ENCODE data around the gene MTUS2.

The MTUS2 gene

GRCh38 chr13:29436291-29436690 lies 616.2 kb downstream of the MTUS2 start:
- no peaks in the 10 kb centered on the region for H3K36me3 ChIP-seq (replicated peaks; ENCODE audit: insufficient read depth, low read length)
- H3K27ac ChIP-seq (ENCODE audit: low read length) = no peak overlapping the region
- H3K9ac ChIP-seq (ENCODE audit: low read length) = no peak overlapping the region
- peaks cover 3% of the 10 kb centered on the region; the same call in 1 of the 2 replicates for H3K4me1 ChIP-seq (ENCODE audit: low read length)
- no peaks in the 10 kb centered on the region for H3K79me2 ChIP-seq (ENCODE audit: low read length)
- no peak for DNase-seq
- no peaks in the 10 kb centered on the region for H3F3A ChIP-seq (ENCODE audit: insufficient read depth, low read length)
- no peaks in the 10 kb centered on the region for H3K9me2 ChIP-seq (replicated peaks; ENCODE audit: insufficient read depth, low read length)
- no peak overlapping the region for H3K4me3 ChIP-seq (ENCODE audit: low read length)
- no peak for TF ChIP-seq CTCF (IDR thresholded peaks at IDR 0.05; ENCODE audit: low read length)
- TF ChIP-seq EZH2phosphoT487 (IDR thresholded peaks at IDR 0.05; ENCODE audit: low read length) = no peak
- no peak for TF ChIP-seq EZH2 (optimal IDR thresholded peaks at IDR 0.05; ENCODE audit: low read depth, low read length)
- no peaks in the 10 kb centered on the region for H3K9me3 ChIP-seq (replicated peaks; ENCODE audit: insufficient read depth, low read length)
- no peak overlapping the region for H3K4me2 ChIP-seq (ENCODE audit: low read depth, low read length)
- H3K27me3 ChIP-seq (replicated peaks; ENCODE audit: insufficient read depth, low read length) = no peaks in the 10 kb centered on the region
- H2AFZ ChIP-seq (ENCODE audit: low read length) = no peak overlapping the region
- H4K20me1 ChIP-seq (ENCODE audit: insufficient read depth, low read length) = no peaks in the 10 kb centered on the region

GRCh38 chr13:29436721-29437280 lies 616.7 kb downstream of the MTUS2 start:
- Histone ChIP-seq H4K20me1 (ENCODE audit: insufficient read depth, low read length) (no peaks in the 10 kb centered on the region), H3K27me3 (replicated peaks; ENCODE audit: insufficient read depth, low read length) (no peaks in the 10 kb centered on the region), H3K9me2 (replicated peaks; ENCODE audit: insufficient read depth, low read length) (no peaks in the 10 kb centered on the region), H3F3A (ENCODE audit: insufficient read depth, low read length) (no peaks in the 10 kb centered on the region), H3K9me3 (replicated peaks; ENCODE audit: insufficient read depth, low read length) (no peaks in the 10 kb centered on the region), H3K4me2 (ENCODE audit: low read depth, low read length) (no peak overlapping the region), H2AFZ (ENCODE audit: low read length) (no peak overlapping the region), H3K79me2 (ENCODE audit: low read length) (no peaks in the 10 kb centered on the region), H3K27ac (ENCODE audit: low read length) (no peak overlapping the region), H3K9ac (ENCODE audit: low read length) (no peak overlapping the region), H3K4me3 (ENCODE audit: low read length) (no peak overlapping the region), H3K4me1 (ENCODE audit: low read length) (peaks cover 3% of the 10 kb centered on the region; the same call in 1 of the 2 replicates), H3K36me3 (replicated peaks; ENCODE audit: insufficient read depth, low read length) (no peaks in the 10 kb centered on the region)
- DNase-seq = no peak
- TF ChIP-seq EZH2 (optimal IDR thresholded peaks at IDR 0.05; ENCODE audit: low read depth, low read length) (no peak), EZH2phosphoT487 (IDR thresholded peaks at IDR 0.05; ENCODE audit: low read length) (no peak), CTCF (IDR thresholded peaks at IDR 0.05; ENCODE audit: low read length) (no peak)

GRCh38 chr13:29438769-29439168 lies 618.6 kb downstream of the MTUS2 start:
- no peak overlapping the region for H3K4me3 ChIP-seq (ENCODE audit: low read length)
- H3K27me3 ChIP-seq (replicated peaks; ENCODE audit: insufficient read depth, low read length) = no peaks in the 10 kb centered on the region
- DNase-seq = no peak
- H3K4me2 ChIP-seq (ENCODE audit: low read depth, low read length) = no peak overlapping the region
- H2AFZ ChIP-seq (ENCODE audit: low read length) = no peak overlapping the region
- no peaks in the 10 kb centered on the region for H3K79me2 ChIP-seq (ENCODE audit: low read length)
- peaks cover 3% of the 10 kb centered on the region; the same call in 1 of the 2 replicates for H3K4me1 ChIP-seq (ENCODE audit: low read length)
- no peaks in the 10 kb centered on the region for H3F3A ChIP-seq (ENCODE audit: insufficient read depth, low read length)
- H3K36me3 ChIP-seq (replicated peaks; ENCODE audit: insufficient read depth, low read length) = no peaks in the 10 kb centered on the region
- no peak overlapping the region for H3K9ac ChIP-seq (ENCODE audit: low read length)
- no peaks in the 10 kb centered on the region for H3K9me3 ChIP-seq (replicated peaks; ENCODE audit: insufficient read depth, low read length)
- H4K20me1 ChIP-seq (ENCODE audit: insufficient read depth, low read length) = no peaks in the 10 kb centered on the region
- no peak for TF ChIP-seq EZH2phosphoT487 (IDR thresholded peaks at IDR 0.05; ENCODE audit: low read length)
- no peak for TF ChIP-seq EZH2 (optimal IDR thresholded peaks at IDR 0.05; ENCODE audit: low read depth, low read length)
- TF ChIP-seq CTCF (IDR thresholded peaks at IDR 0.05; ENCODE audit: low read length) = no peak
- no peak overlapping the region for H3K27ac ChIP-seq (ENCODE audit: low read length)
- H3K9me2 ChIP-seq (replicated peaks; ENCODE audit: insufficient read depth, low read length) = no peaks in the 10 kb centered on the region

All from MM.1S (cell line).